Epidermal melanocyte (primary cell): ENCODE measurements around the gene CENPI.
"Not testable (repeated sequence)": the region's sequence is repeated elsewhere in the genome, so short reads cannot be mapped to it uniquely, and the experiment has no call there.

Experiments used
- DNase-seq: peaks from one replicate; pipeline ENCODE4 v3.0.0; 2011; ENCODE audit warnings: low spot score; ENCODE audit not compliant: insufficient read length

Gene CENPI

GRCh38 chrX:101097546-101098453 lies at the start of gene CENPI:
Gene CENPI, plus strand, starts transcription at chrX:101098204. Its CDS starts 2,867 bp downstream, at chrX:101101071.
- peak; percentile 82 for DNase-seq

GRCh38 chrX:101051153-101051548 lies 46.9 kb upstream of the CENPI start:
- no peak for DNase-seq

GRCh38 chrX:101051549-101052302 lies 46.3 kb upstream of the CENPI start, which contains the start of gene TRMT2B:
Gene TRMT2B, minus strand, starts transcription at chrX:101052111. Its CDS starts 9,822 bp downstream, at chrX:101042289.
- DNase-seq = peak; percentile 48

- DNase-seq = not testable (repeated sequence)
Measured at GRCh38 chrX:101056551-101056950, 41.5 kb upstream of the CENPI start.

GRCh38 chrX:101057093-101057714 lies 40.8 kb upstream of the CENPI start:
- no peak for DNase-seq

GRCh38 chrX:101062176-101062575 lies 35.8 kb upstream of the CENPI start:
- no peak for DNase-seq

GRCh38 chrX:101071582-101071981 lies 26.4 kb upstream of the CENPI start:
- DNase-seq = no peak

- DNase-seq = no peak
Measured at GRCh38 chrX:101078716-101079598, 19.0 kb upstream of the CENPI start, which contains the start of gene TMEM35A. Gene TMEM35A, plus strand, starts transcription at chrX:101078879. Its CDS starts 124 bp downstream, at chrX:101079003.

GRCh38 chrX:101079736-101080270 lies 18.2 kb upstream of the CENPI start:
- no peak for DNase-seq

GRCh38 chrX:101080326-101081124 lies 17.5 kb upstream of the CENPI start:
- DNase-seq = no peak

GRCh38 chrX:101081231-101081630 lies 16.8 kb upstream of the CENPI start:
- DNase-seq = no peak

- no peak for DNase-seq
Measured at GRCh38 chrX:101091817-101092216, 6.2 kb upstream of the CENPI start.

GRCh38 chrX:101108284-101108683 lies 10.3 kb downstream of the CENPI start:
- DNase-seq = no peak

- DNase-seq = no peak
Measured at GRCh38 chrX:101117701-101118100, 19.7 kb downstream of the CENPI start.

- no peak for DNase-seq
Measured at GRCh38 chrX:101136235-101136634, 38.2 kb downstream of the CENPI start.
